ENCODE measurements around the gene ACBD6. TPM values are rescaled to one million over a fixed set of nuclear protein-coding genes. Genes with fewer than 3 reads are reported as not detected.

Gene ACBD6
- total RNA-seq, 3 donors from 2014 or later = 42.6 to 50.1 (median 48.8) TPM

DNA sequence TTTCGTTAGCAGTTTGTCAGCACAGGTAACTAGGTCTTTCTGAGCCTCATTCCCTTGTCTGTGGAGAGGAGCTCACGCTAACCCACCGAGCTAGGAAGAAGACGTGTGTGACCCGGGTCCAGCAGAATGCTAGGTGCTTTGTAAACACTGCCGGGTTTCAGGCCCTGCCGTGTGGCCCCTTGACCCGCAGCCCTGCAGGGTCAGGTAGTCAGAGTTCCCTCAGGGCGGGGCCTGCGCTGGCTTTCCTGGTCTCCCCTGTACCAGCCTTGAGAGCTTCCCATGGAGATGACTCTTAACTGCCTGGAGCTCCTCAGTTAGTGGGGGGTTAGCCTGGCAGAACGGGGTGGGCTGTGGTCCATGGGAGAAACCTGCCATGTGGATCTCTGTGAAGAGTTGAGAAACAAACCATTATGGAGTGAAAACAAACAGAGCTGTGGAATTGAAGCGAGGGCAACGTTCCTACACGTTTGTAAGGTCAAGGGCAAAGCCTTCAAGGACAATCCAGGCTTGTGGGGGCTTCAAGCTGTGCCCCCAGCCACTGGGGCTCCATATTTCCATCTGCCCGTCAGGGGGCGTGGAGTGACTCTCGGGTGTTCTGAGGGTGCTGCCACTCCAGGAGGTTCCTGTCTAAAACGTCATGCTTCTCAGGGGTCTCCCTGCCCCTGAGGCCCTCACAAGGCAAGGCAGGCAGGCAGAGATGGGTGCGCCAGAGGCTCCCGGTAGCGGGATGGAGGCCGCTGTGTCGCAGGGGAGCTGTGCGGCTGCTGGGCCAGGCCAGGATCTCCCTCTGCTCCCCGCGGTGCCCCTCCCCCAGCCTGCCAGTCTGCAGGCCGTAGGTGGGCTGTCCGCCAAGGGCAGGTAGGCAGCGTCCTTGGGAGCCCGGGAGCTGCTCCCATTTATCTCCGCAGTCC, 248.5 kb downstream of the ACBD6 start:
- peaks cover 0 to 53% of the 10 kb centered on the region in 2 donors for H3K27me3 ChIP-seq
- no peak overlapping the region for H3K4me3 ChIP-seq
- no peaks in the 10 kb centered on the region for H3K4me1 ChIP-seq
- H3K27ac ChIP-seq = no peak overlapping the region
- no peak for TF ChIP-seq POLR2AphosphoS5 (IDR thresholded peaks at IDR 0.05)
- TF ChIP-seq POLR2A (IDR thresholded peaks at IDR 0.05) = no peak
- no peak for TF ChIP-seq CTCF (IDR thresholded peaks at IDR 0.05)
- no peak for DNase-seq (ENCODE audit: low spot score in 2 of 2)
- no peaks in the 10 kb centered on the region for H3K36me3 ChIP-seq
- intact Hi-C loops (cut with DNase I; ENCODE audit: low total_unique reads) = loop anchor here (2.0 kb wide), 1 partner anchor 53 kb away; no protein-coding TSS in a partner anchor
- H3K9me3 ChIP-seq = no peaks in the 10 kb centered on the region

- Histone ChIP-seq H3K4me1 (no peaks in the 10 kb centered on the region), H3K27ac (no peak overlapping the region), H3K9me3 (no peaks in the 10 kb centered on the region), H3K27me3 (peaks cover 0 to 44% of the 10 kb centered on the region in 2 donors), H3K36me3 (no peaks in the 10 kb centered on the region), H3K4me3 (no peak overlapping the region)
- intact Hi-C loops (cut with DNase I; ENCODE audit: low total_unique reads) = loop anchor here (2.0 kb wide), 1 partner anchor 52 kb away; no protein-coding TSS in a partner anchor
- DNase-seq (ENCODE audit: low spot score in 2 of 2) = no peak
- TF ChIP-seq CTCF (IDR thresholded peaks at IDR 0.05) (peak in 2 of 3 donors; percentile 51 to 59), POLR2A (IDR thresholded peaks at IDR 0.05) (no peak)
These were observed 249.5 kb downstream of the ACBD6 start for GRCh38 chr1:180252638-180253536.

GRCh38 chr1:180251526-180252305, 250.7 kb downstream of the ACBD6 start:
- H3K36me3 ChIP-seq = no peaks in the 10 kb centered on the region
- no peak overlapping the region for H3K27ac ChIP-seq
- DNase-seq (ENCODE audit: low spot score in 2 of 2) = no peak
- H3K9me3 ChIP-seq = no peaks in the 10 kb centered on the region
- intact Hi-C loops (cut with DNase I; ENCODE audit: low total_unique reads) = loop anchor here (2.0 kb wide), 1 partner anchor 51 kb away; no protein-coding TSS in a partner anchor
- H3K27me3 ChIP-seq = peaks cover 0 to 34% of the 10 kb centered on the region in 2 donors
- no peak overlapping the region for H3K4me3 ChIP-seq
- no peaks in the 10 kb centered on the region for H3K4me1 ChIP-seq
- TF ChIP-seq CTCF (IDR thresholded peaks at IDR 0.05) (no peak), POLR2A (IDR thresholded peaks at IDR 0.05) (no peak), POLR2AphosphoS5 (IDR thresholded peaks at IDR 0.05) (no peak)

- Histone ChIP-seq H3K4me1 (no peaks in the 10 kb centered on the region), H3K4me3 (no peak overlapping the region), H3K36me3 (no peaks in the 10 kb centered on the region), H3K27ac (no peak overlapping the region), H3K9me3 (no peaks in the 10 kb centered on the region), H3K27me3 (peaks cover 0 to 27% of the 10 kb centered on the region in 2 donors)
- intact Hi-C loops (cut with DNase I; ENCODE audit: low total_unique reads) = no loop called here
- DNase-seq (ENCODE audit: low spot score in 2 of 2) = no peak
- TF ChIP-seq POLR2AphosphoS5 (IDR thresholded peaks at IDR 0.05) (no peak), CTCF (IDR thresholded peaks at IDR 0.05) (no peak), POLR2A (IDR thresholded peaks at IDR 0.05) (no peak)
These were observed 251.4 kb downstream of the ACBD6 start for GRCh38 chr1:180250883-180251509.

Data from breast epithelium (tissue), 4 donors.